ENCODE data around the gene FECH.
"Not testable (repeated sequence)": the region's sequence is repeated elsewhere in the genome, so short reads cannot be mapped to it uniquely, and the experiment has no call there.

FECH gene

GRCh38 chr18:57533868-57534510 lies 52.5 kb downstream of the FECH start:
- DNase-seq: no peak

GRCh38 chr18:57533006-57533867 lies 53.3 kb downstream of the FECH start:
- no peak for DNase-seq

DNA sequence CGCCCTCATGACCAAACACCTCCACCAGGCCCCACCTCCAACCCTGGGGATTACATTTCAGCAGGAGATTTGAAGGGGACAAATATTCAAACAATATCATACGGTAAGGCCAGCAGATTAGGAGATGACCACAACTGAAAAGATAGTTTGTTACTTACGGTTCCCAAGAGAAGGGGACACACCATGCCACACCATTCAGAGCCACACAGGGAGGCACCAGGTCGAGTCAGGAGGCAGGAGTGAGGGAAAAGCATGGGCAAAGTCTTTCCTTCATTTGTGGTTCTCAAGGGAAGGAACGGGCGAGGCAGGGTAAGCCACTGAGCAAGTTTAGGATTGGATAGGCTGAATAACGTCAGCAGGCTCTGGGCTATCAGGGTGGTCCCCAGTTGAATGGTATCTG lies 57.4 kb downstream of the FECH start:
- DNase-seq: no peak

- no peak for DNase-seq
Measured at GRCh38 chr18:57527556-57528229, 58.8 kb downstream of the FECH start.

GRCh38 chr18:57523171-57523956 lies 63.1 kb downstream of the FECH start:
- peak in 3 of 58 donors; percentile 0 to 4 (median 4) for DNase-seq

DNA sequence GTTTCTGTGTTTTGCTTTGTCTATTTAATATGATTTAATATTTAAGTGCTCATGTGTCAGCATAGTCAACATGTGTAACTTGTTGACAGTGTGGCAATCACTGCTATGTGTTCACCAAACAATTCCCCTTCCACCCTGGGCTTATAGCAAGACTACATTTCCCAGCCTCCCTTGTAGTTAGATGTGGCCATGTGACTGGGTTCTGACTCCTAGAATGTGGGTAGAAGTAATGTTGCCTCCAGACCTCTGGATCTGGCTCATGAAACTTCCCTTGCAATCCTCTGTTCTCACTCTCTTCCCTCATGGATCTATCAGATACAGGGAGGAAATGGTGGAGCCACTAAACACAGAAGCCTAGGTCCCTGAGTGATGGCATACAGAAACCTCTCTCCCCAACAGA lies 64.2 kb downstream of the FECH start:
- not testable (repeated sequence) for DNase-seq

DNA sequence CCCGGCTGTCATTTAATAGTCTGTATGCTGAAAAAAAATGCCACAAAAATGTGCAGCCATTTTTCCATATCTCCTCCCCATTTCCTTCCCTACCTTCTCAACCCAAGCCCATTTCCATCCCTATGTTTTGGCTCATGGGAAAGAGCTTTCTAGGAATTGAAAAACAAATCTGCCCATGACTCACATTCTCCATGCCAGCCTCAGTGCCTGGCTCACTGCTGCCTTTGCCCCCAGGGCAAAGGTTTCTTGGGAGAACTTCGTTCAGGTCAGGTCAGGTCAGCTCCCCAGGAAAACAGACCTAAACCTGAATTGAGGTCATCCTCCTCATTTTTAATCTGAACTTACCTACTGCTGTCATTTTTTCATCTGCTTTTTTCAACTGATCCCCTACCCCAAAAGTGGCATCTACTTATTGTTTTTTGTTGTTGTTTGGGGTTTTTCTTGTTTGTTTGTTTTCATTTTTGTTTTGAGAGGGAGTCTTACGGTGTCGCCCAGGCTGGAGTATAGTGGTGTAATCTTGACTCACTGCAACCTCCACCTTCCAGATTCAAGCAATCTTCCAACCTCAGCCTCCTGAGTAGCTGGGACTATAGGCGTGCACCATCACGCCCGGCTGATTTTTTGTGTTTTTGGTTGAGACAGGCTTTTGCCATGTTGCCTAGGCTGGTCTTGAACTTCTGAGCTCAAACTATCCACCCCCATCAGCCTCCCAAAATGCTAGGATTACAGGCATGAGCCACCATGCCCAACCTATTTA lies 66.7 kb downstream of the FECH start:
- no peak for DNase-seq

- DNase-seq: no peak
Measured at GRCh38 chr18:57518533-57518932, 68.0 kb downstream of the FECH start.

DNA sequence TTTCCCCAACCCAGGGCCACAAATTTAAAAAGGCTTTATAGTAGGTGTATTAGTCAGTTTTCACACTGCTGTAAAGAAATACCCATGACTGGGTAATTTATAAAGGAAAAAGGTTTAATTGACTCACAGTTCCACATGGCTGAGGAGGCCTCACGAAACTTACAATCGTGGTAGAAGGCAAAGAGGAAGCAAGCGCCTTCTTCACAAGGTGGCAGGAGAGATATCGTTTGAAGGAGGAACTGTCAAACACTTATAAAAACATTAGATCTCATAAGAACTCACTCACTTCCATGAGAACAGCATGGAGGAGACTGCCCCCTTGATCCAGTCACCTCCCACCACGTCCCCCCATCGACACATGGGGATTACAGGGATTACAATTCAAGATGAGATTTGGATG lies 70.4 kb downstream of the FECH start:
- DNase-seq: no peak

DNA sequence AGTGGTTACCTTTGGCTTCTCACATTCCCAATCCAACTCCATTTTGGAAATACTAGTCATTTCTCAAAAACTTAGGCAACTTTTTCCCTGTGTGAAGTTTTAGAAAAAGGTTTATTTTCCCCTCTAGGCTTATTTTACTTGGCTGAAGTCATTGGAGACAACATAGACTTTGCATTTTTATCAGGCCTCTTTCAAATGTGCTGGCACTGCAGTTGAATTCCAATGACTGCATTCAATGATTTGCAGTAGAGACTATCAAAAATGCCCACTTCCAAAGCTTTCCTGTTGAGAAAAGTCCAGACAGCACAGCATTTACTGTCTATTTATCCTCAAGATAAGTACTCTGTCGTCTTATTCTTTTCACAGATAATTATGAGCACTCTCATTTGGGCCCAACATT lies 81.3 kb downstream of the FECH start:
- DNase-seq: no peak

GRCh38 chr18:57502624-57503023 lies 83.9 kb downstream of the FECH start:
- DNase-seq: no peak

DNA sequence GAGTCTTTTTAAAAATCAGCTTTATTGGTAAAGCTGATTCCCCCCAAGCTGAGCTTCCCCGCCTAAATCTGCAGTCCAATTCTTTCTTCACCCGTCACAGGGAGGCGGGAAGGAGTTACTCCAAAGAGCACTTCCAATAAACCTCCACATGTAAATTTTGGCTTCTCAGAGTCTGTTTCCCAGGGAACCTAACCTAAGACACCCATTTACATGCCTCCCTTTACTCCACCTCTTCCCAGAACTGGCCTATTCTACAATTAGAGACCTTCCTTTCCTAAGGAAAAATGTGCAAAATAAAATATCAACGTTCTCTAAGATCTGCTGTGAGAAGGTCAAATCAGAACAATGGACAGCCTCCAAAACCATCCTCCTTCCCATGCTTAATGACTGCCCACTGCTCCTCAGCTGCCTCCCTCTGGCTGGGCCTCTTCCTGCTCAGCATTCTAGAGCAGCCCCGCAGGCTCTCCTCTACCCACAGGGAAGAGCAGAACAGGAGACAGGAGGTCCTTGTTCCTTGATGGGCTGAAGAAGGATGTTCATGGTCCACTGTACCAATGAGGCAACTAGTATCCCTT lies 87.7 kb downstream of the FECH start:
- DNase-seq: no peak

Measured in anterior cingulate cortex (tissue), 58 donors.